GM19452 (cell line): Measurements from ENCODE around the gene HSD17B12.

Experiments
- ATAC-seq: cut with Tn5 transposase; IDR thresholded peaks from one replicate; pipeline ENCODE4 v1.9.1; 2021; ENCODE audit not compliant: unreplicated experiment

Gene HSD17B12

DNA sequence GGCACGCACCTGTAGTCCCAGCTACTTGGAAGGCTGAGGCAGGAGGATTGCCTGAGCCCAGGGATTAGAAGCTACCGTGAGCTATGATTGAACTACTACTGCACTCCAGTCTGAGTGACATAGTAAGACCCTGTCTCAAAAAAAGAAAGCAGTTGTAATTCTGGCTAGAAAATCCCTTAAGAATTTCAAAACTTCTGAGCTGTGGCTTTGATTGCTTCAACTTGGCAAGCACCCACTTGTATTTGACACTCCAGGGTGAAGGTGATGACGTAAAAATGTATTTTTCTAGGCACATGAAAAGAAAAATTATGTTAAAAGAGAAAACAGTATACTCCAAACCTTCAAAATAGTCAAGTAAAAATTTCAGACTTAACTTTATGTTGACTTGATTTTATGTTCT lies 176.5 kb downstream of the HSD17B12 start:
- ATAC-seq: no peak

DNA sequence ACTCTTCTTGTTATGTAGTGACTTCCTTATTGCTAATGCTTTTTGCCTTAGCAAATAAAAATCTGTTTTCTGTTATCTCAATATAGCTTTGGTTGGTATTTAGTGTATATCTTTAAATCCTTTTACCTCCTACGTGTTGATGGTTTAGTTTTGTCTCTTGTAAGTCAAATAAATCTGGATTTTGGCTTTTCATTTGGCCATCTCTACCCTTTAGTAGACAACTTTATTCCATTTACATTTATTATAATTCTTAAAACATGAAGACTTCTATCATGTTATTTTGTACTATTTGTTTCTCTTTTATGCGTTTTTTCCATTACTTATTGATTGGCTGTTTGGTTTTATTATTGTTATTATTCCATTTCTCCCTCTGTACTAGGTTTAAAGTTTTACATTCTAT lies 180.6 kb downstream of the HSD17B12 start:
- no peak for ATAC-seq

DNA sequence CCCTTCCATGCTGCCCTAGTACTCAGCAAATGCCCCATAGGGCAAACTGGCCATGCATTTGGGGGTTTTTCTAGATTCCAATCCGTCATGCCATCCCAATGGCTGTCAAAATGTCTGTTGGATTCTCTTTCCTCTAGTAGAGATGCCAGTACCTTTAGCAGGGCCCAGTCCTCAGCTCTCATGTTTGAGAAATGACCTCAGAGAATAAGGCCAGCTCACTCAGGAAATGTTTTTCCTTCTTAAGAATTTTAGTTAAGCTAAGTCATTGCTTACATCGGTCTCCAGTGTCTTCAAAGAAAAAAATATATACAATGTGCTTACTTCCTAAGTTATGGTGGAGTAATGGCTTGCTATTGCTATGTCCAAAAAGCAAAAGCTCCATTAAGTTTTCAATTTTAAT lies 186.0 kb downstream of the HSD17B12 start:
- ATAC-seq: no peak

DNA sequence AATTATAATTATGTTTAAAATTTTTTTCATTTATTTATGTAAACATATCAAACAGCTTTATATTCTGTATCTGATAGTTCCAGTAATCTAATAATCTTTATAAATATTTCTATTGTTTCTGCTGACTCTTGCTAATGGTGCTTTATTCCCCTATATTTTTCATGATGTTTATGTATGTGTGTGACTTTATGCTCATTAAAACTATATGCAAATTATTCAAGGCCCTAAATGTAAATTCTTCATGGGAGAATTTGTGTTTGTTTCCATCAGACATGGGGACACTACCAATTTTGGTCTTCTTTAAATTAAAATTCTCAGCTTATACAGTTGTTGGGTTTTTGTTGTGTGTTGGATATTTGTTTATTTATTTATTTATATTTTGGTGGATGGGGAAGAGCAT lies 186.4 kb downstream of the HSD17B12 start:
- ATAC-seq: no peak

DNA sequence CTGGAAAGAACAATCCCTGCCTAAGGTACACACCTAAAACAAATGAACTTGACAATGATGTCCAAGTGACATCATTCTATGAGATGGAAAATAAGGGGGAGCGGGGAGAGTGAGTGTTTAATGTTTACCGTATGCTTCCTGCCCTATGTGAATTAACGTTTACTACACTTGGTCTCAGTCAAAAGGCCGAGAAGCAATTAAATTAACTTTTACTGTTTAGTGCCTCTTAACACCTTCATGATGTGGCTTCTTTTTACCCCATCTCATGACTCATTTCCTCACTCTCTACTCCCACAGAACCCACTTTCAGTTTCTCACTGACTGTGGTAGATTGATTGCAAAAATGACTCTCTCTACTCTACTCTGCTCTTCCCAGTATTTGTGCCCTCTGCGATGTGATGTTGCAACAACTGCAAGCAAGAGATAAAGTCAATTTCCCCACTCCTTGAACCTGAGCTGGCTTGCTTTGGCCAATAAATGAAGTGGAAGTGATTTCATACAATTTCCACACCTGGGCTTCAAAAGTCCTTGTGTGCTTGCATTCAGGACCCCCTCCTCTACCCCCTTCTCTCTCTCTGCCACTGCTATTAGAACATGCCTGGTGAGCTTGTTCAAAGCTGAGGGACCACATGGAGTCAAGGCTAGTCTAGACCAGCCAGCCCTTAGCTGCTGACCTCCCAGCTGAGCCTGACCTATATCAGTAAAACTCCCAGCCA lies 188.5 kb downstream of the HSD17B12 start:
- ATAC-seq: peak; percentile 100

DNA sequence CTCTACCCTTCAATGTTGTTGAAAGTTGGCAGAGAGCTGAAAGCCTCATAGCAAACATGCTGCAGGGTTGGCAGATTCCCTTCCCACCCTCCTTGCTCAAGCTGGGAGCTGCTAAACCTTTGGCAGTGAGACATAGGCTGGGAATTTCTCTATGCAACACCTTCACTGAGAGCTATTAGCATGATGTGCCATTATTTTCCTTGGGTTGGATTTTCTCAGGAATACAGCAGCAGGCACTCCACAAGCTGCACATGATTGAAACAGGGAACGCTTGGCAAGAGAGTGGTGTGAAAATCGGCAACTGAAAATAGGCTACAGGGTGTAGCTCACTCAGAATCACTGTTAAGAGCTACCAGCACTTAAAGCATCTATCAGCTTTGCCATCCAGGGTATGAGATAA lies 190.5 kb downstream of the HSD17B12 start:
- no peak for ATAC-seq

DNA sequence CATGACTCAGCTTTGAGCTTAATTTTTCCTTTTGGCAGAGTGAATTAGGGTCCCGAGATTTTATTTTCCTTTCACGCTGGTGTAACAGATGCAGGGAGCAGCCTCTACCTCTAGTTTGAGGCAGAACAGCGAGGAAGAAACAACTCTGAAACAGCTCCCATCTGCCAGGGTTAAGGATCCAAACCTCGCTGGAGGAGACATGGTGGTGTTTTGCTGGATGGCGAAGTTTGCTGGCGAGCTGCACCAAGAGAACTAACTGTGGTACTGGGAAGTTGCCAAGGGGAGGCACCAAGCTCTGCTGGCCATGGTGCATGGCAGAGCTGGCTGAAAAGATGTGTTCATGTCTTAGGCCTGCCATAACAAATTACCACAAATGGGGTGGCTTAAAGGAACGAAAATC lies 192.5 kb downstream of the HSD17B12 start:
- ATAC-seq: no peak

DNA sequence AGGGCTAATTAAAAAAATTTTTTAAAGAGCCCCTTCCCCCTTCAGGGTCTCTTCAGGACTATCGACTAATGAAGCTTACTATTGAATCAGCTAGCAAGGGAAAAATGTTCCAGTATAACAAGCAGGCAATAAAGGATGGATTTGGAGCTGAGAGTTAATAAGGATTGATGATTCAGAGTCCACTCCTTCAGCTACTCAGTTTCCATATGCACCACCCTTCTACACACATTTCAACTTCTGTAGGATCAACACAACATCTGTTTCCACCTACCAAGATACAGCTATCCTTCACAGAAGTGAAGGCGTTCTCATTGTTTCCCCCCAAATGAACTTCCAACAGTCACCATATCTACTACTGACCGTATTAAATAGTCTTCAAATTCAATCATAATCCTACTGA lies 193.5 kb downstream of the HSD17B12 start:
- no peak for ATAC-seq

DNA sequence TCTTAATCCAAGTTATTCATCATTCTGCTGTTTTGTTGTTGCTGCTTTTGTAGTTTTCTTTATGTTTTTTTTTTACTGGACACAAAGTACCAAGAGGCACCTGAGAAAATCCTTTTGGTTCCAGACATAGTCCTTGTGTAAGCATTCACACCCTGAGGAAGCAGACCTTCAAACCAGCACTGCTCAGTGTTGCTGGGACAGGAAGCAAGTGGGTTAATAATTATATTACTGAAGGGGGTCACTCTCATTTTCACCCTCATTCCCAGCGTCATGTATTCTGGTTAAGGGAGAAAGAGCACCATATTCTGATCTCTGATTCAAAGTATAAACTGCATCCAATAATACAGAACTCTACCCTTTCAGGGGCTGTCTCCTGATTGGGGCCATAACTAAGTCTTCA lies 194.2 kb downstream of the HSD17B12 start:
- peak; percentile 79 for ATAC-seq

DNA sequence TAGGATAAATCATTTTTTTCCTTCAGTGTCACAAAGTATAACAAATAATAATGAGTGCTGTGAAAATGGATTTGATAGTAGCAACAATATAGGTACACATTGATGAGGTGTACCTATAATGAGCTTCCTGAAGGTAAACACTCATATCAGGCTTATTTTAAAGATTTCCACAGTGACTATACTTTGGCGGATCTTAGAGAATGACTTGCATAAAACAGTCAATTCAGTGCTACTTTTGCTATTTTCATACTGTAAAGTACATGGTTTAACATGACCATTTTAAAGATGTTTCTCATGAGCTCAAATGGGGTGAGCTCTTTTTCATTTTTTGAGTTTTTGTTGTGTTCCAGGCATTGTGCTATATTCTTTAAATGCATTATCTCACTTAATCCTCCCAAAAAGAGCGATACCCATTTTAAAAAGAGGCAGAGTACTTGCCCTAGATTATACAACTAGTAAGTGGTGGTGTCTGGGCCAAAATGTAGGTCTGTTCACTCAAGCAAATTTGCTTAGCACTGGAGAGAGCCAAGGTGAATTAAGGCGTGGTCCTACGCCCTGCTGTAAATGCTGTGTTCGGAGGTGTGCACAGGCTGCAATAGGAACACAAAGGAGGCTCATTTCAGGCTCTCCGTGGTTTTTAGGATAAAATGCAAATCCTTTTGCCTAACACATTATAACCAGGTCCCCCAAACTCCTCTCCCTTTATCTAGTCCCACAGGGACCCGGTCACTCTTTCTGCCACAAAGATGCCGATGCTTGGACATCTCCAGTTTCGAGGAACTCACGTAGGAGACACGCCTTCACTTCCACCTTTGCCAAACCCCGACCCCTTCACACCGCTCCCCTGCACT lies 199.5 kb downstream of the HSD17B12 start:
- no peak for ATAC-seq

DNA sequence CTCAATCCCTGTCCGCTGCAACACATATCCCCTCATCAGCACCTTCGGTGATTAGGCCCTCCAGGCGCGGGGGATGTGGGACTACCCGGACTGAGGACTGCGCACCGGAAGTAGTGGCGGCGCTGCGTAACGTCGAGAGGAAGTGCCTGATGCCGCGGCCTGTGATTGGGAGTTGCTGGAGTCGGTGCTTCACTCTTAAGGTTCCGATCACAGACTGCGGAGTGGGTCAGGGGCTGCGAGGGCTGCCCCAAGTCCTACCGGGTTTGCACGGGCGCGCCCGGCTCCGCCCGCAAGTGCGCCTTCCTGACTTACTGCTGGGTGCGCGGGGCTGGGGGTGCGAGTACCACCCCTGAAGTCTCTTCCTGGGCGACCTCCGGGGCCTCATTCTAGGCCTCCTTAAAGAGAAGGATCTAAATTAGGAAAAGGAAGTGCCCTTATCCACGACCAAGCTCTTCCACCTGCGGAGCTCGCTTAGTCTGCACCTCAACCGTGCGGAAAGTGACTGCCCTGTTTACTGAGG lies 200.2 kb downstream of the HSD17B12 start, which contains the start of gene ALKBH3:
TSS of gene ALKBH3 (plus strand) at position 192 of the 520 bp plus-strand sequence. CDS start 1,822 bp downstream, outside the sequence.
- ATAC-seq: peak; percentile 98

DNA sequence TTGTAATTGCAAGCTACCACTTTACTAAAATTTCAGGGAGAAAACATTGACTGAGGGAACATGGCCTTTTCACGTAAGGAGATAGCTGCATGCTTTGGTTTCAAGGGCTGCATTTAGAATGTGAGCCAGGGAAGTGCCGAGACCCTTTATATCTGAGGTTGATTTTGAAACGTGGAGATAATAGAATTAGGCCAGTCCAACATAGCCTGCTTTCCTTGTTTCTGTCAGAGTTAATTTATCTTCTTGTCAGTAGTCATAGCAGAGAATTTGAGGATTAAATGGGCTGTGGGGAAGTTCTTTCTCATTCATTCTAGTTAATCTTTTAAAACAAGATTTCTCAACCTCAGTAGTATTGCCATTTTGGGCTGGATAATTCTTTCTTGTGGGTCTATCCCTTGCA lies 212.3 kb downstream of the HSD17B12 start:
- ATAC-seq: no peak

DNA sequence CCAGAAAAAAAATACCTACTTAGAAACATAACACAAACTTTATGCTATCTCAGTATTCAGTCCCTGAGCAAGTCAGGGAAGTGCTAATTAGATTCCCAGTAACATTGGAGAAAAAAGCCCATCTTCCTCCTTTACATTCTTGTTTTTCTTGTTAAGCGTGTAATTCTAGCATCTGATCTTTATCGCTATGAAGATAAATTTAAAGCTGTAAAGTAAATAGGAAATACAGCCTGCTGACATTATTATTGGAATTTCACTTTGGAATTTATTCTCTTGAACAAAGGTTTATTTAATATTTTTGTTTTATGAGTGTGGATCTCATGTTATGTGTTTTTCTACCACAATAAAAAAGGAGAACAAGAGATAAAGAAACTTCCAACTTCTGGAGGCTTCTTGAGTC lies 214.0 kb downstream of the HSD17B12 start:
- ATAC-seq: no peak

DNA sequence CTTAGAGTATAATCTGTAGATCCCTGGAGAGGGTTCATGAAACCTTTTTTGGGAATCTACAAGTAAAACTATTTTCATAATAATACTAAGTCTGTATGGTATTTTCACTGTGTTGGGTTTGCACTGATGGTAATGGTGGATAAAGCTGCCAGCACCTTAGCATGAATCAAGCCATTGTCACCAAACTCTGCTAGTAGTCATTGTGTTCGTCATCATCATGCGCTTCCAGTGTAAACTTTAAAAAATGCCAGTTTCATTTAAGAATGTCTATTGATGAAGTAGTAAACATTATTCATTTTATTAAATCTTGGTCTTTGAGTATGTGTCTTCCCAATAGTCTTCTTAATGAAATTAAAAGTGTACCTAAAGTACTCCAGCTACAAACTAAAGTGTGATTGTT lies 215.1 kb downstream of the HSD17B12 start:
- ATAC-seq: no peak

DNA sequence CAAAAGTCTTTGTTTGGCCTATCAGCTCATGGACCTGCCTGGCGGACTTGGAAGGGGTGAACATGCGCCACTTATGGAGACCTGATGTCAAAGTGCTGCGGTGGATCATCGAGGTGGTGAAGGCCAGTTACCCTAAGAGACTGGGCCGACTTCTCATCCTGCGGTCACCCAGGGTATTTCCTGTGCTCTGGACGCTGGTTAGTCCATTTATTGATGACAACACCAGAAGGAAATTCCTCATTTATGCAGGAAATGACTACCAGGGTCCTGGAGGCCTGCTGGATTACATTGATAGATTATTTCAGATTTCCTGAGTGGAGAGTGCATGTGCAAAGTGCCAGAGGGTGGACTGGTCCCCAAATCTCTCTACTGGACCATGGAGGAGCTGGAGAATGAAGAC lies 218.0 kb downstream of the HSD17B12 start:
- no peak for ATAC-seq

DNA sequence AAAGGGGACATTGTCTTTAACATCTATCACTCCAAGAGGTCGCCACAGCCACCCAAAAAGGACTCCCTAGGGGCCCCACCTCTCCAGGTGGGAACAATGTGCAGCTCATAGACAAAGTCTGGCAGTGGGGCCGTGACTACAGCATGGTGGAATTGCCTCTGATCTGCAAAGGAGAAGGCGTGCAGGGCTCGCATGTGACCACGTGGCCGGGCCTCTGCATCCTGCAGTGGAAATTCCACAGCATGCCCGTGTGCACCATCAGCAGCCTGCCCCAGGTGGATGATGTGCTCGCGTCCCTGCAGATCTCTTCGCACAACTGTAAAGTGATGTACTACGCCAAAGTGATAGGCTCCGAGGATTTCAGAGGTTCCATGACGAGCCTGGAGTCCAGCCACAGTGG lies 218.6 kb downstream of the HSD17B12 start:
- no peak for ATAC-seq

DNA sequence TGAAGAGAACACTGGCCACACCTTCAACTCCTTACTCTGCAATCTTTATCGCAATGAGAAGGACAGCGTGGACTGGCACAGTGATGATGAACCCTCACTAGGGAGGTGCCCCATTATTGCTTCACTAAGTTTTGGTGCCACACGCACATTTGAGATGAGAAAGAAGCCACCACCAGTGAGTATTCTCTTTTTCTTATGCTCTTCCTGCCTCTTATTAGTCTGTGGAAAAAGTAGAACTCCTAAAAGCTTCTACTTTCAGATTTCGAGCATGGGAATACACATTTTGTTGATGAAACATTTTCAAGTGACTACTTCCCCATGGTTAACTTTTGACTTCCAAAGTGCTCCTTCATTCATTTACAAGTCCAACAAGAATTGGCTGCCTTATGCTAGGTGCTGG lies 221.0 kb downstream of the HSD17B12 start:
- no peak for ATAC-seq

DNA sequence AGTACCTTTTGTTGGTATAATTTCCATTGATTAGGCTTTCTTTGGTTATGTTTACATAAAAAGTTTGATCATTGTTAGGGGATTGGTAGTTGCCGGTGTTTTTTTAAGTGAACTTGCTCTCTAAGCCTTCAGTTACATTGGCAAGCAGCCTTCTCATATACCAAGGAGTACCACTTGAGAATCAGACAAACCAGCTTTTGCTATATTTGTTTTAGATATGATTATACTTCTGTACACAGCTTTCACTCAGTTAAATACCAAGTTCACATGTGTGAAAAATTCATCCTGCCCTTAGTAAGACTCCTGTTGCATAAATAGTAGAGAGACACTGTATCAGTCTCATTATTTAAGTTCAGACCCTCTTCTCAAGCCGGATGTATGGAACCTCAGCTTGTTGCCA lies 222.5 kb downstream of the HSD17B12 start:
- no peak for ATAC-seq

DNA sequence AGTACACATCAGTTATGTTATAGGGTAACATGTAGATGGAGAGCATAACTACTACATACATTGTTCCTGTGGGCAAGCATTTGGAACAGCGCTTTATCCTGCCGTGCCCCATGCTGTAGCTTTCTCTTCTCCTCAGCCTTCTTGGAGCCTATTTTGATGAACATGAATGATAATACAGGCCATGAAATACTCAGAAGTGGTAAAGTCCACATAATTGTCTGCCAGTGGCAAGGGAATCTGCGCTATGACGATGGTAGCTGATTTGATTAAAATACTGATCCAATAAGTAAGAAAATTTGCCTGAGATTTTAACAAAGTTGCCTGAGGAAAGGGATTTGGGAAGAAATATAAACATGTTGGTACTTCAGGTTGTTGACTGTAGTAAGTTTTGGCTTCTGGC lies 223.4 kb downstream of the HSD17B12 start:
- ATAC-seq: no peak

DNA sequence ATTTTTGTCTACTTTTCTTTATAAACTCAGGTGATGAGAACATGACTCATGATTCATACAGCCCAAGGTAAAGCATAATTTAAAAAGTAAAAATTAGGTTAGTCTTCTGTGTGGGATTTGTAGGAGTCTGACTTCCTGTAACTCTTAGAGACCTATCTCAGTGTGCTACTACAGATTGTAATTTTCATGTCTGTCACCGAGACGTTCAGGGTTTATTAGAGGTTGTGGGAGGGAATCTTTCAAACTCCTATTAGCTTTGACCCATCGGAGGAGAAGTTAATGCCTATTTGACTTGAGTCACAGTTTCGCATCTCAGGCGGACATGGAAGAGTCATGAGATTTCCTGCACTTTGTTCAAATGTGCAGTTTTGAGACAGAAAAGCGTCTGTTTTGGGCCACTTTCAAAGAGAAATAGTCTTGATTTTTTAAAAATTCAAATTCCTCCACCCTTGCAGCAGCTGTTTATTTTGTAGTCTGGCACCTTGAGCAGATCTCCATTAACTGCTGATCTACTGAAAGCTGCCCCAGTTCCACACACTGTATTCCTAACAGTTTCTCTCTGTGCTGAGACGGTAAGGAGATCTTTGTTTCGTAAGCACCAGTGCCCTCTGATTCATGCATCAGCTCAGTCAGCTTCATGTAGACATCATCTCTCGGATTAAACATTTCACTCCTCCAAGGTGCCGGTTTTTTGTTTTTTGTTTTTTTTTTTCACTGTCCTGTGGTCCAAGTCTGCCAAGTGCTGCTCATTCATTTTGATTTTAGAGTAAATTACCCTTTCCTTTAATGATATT lies 224.4 kb downstream of the HSD17B12 start:
- ATAC-seq: no peak

DNA sequence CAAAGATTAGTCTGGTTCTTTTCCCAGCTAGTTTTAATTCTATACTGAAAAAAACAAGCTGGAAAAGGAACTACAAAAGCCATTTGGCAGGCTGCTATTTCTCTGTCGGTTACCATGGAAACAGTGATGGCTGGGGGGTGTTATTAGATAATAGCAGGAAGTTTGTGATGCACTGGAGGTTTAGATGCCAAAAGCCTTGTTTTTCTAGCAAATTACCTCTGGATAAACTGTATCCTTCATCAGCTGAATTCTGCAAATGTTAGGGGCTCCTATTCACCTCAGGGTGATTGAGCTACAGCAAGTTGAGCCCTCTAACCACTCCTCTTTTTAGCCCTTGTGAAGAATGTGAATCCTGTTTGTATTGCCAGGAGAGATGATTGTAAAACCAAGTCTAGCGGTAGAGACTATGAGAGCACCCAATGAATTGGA lies 225.3 kb downstream of the HSD17B12 start:
- ATAC-seq: no peak
